RWPE1 (cell line): Measurements from ENCODE around the gene CYP27C1.

Source experiments
- CTCF ChIA-PET: fragments of 350-600 bp; sonication (Branson Sonifier 250); formaldehyde crosslinking; extraction: SDS; loops from one replicate; lab custom pipeline; 2021; lab: Yijun Ruan, JAX
- POLR2A ChIA-PET: fragments of 400-600 bp; formaldehyde crosslinking; extraction: SDS; loops from one replicate; lab custom pipeline; 2020; ENCODE audit warnings: antibody characterized with exemption; ENCODE audit not compliant: low non-redundant PET; lab: Yijun Ruan, JAX
- DNase-seq: peaks from one replicate; pipeline ENCODE4 v3.0.0; 2012; ENCODE audit warnings: low spot score
- H3K27ac ChIP-seq: fragments of 450-650 bp; 2 replicates; pipeline ENCODE4 v1.5.1; 2017
- TF ChIP-seq, protein P1 (sequence below): fragments of 450-650 bp; conservative IDR thresholded peaks from 2 replicates; pipeline ENCODE4 v1.5.1; 2017; ENCODE audit warnings: low read depth, mild to moderate bottlenecking

The CYP27C1 gene

DNA sequence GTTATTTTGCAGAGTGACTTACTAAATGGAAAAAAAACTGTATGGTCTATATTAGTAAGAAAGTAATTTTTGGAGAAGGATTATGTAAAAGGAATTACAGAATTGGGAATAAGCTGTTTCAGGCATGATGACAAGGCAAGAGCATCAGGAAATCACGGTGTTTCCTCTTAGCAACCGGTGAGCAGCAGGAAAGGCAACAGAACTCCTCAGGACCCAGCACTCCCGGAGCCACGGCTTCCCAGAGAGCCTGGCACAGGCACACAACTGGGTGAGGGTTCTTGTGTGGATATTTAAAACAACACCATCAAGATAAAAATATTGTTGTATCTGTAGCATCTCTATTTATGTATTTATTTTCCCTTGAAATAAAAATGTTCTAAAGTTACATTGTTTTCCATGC is 34.4 kb downstream of the CYP27C1 start:
- TF ChIP-seq, protein P1, sequence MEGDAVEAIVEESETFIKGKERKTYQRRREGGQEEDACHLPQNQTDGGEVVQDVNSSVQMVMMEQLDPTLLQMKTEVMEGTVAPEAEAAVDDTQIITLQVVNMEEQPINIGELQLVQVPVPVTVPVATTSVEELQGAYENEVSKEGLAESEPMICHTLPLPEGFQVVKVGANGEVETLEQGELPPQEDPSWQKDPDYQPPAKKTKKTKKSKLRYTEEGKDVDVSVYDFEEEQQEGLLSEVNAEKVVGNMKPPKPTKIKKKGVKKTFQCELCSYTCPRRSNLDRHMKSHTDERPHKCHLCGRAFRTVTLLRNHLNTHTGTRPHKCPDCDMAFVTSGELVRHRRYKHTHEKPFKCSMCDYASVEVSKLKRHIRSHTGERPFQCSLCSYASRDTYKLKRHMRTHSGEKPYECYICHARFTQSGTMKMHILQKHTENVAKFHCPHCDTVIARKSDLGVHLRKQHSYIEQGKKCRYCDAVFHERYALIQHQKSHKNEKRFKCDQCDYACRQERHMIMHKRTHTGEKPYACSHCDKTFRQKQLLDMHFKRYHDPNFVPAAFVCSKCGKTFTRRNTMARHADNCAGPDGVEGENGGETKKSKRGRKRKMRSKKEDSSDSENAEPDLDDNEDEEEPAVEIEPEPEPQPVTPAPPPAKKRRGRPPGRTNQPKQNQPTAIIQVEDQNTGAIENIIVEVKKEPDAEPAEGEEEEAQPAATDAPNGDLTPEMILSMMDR: no peak
- POLR2A ChIA-PET: interaction anchor here (0.6 kb wide), 1 partner anchor 108 kb away, joined by 3 read pairs; the partner anchor contains the start of gene ERCC3
- no peak overlapping the region for H3K27ac ChIP-seq
- DNase-seq: no peak
- CTCF ChIA-PET: no interaction called here

DNA sequence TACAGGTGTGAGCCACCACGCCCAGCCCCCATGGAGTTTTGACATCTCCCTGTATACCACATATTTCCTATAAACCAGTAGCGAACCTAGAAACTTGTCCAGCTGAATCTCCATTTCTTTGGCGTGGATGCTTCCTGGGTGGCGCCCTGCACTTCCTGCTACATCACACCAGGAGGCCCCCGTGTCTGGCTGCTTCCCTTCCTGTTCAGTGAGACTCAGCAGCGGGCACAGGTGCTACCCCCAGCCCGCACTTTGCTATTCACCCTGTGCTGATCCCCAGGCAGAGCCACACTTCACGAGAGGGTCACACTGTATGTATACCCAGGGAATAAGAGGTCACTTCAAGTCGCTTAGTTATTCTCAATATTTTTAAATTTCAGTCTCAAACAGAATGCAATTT is 35.0 kb downstream of the CYP27C1 start:
- no peak overlapping the region for H3K27ac ChIP-seq
- TF ChIP-seq, protein P1: no peak
- ChIA-PET CTCF (no interaction called here), POLR2A (no interaction called here)
- DNase-seq: no peak

DNA sequence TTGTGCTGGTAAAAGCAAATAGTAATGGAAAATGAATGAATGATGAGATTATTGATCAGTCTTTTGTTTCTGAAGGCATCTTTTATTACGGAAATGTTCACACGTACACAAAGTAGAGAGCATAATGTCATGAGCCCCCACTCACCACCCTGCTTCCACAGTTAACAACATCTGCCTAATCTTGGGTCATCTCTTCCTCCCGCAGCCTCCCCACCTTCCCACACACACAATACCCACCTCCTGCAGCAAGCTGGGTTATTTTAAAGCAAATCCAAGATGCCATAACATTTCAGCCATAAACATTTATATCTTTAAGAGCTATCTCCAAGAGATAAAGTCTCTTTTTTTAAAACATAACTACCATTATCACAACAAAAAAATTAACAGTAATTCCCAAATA is 36.3 kb downstream of the CYP27C1 start:
- ChIA-PET CTCF (no interaction called here), POLR2A (no interaction called here)
- no peak overlapping the region for H3K27ac ChIP-seq
- DNase-seq: no peak
- TF ChIP-seq, protein P1: no peak

DNA sequence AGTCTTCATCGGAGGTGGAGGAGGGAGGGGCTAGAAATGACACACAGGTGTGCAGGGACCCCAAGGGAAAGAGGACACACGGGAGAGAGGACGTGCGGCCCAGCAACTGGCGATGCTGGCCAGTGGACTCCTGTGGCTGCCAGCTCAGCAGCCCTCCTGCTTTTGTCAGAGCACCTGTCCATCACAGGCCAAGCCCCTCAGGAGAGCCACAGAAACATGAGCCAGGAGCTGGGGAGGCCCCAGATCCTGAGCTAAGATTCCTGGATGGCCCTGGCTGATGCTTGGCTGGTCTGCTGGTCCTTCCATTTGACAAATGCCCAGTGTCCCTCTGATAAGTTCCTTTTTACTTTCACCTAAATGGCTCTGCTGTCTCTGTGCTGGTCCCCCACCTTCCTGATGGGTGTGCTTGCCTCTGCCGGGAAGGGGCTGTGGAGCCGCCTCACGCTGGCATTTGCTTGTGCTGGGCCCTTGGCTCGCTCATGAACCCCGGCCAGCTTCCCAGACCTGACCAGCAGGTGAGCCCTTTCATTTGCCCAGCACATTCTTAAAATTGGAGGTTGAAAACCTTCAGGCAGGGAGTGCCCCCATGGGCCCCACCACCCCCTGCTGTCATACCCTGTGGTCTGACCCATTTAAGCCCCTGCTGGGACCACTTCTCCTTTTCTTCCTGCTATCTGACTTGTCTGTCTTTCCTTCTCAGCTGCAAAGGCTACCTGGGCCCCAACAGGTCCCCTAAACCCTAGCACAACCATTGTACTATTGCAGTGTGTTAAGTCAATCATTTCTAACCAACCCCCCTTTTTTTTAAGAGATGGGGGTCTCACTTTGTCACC is 37.3 kb downstream of the CYP27C1 start:
- no peak overlapping the region for H3K27ac ChIP-seq
- POLR2A ChIA-PET: no interaction called here
- TF ChIP-seq, protein P1: no peak
- no peak for DNase-seq
- CTCF ChIA-PET: interaction anchor here (0.9 kb wide), 1 partner anchor 13 kb away, joined by 3 read pairs; no protein-coding TSS in a partner anchor

DNA sequence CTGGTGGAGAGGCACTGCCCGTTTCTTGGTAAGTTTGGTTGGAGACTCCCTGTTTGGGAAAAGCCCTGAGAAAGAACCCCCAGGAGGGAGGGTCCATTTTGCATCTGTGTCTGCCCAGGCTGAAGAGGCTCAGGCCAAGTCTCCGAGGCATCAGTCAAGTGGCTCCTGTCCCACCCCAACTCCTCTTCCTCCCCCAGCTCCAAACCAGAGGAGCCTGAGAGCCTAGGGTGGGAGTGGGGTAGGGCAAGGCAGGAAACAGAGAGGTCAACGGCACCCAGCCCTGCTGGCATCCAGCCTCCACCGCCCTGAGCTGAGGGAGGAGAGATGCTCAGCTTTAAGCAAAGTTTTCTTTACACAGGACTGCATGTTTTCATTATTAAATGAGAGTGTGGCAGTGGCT is 38.2 kb downstream of the CYP27C1 start:
- ChIA-PET POLR2A (no interaction called here), CTCF (no interaction called here)
- TF ChIP-seq, protein P1: no peak
- H3K27ac ChIP-seq: no peak overlapping the region
- no peak for DNase-seq

DNA sequence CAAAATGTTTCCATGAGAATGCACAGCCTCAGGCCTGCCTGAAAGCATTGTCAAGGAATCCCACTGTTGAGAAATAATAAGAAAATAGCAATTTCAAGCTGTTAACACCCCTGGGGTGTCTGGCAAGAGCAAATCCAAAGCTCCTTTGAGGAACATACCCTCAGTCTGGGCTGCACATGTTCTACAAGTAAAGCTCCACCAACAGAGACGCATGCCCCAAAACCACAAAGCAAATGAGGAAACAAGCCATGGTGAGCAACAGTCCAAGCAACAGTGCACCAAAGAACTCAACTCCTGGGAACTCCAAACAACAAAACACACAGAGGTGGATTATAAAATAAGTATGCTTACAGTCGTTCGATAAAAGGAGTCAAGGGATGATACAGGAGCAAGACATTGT is 40.3 kb downstream of the CYP27C1 start:
- TF ChIP-seq, protein P1: no peak
- POLR2A ChIA-PET: no interaction called here
- H3K27ac ChIP-seq: no peak overlapping the region
- DNase-seq: no peak
- CTCF ChIA-PET: no interaction called here
